Colon (tissue), 2 donors: Measurements from ENCODE around the gene CORO1C.

ENCODE experiments used
- FAIRE-seq: peaks from 2 replicates; lab custom pipeline; 2012; peaks lifted over from hg19 to GRCh38; lab: Jason Lieb, UNC
- donor health status: control.
- donor health status: control.

The CORO1C gene

GRCh38 chr12:108696111-108696995, 35.0 kb downstream of the CORO1C start:
- no peak for FAIRE-seq

- FAIRE-seq: no peak
These were observed 36.5 kb downstream of the CORO1C start for GRCh38 chr12:108694812-108695278.

- FAIRE-seq: no peak
These were observed 37.6 kb downstream of the CORO1C start for GRCh38 chr12:108693751-108694150.

DNA sequence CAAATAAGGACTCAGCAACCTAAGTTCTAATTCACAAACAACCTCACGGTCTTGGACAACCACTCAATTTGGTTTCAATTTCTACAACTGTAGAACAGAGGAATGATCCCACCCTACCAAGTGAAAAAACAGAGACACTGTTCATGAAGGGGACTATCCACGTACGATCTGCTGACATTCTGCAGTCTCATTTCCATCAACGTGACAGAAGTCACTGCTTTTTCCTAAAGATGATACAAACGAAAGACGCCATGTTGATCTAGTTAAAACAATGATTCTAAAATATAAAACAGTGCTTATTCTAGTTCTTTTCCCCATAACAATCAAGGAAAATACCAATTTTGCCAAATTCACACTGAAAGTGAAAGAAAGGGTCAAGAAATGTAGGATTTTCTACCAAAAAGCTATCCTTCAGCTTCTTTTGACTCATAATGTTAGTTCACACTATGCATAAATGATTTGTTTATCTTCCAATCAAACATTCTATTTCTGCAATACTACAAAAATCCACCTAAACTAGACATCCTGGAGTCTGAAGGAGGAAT, 38.1 kb downstream of the CORO1C start:
- no peak for FAIRE-seq

GRCh38 chr12:108691998-108692808, 39.1 kb downstream of the CORO1C start:
- no peak for FAIRE-seq

DNA sequence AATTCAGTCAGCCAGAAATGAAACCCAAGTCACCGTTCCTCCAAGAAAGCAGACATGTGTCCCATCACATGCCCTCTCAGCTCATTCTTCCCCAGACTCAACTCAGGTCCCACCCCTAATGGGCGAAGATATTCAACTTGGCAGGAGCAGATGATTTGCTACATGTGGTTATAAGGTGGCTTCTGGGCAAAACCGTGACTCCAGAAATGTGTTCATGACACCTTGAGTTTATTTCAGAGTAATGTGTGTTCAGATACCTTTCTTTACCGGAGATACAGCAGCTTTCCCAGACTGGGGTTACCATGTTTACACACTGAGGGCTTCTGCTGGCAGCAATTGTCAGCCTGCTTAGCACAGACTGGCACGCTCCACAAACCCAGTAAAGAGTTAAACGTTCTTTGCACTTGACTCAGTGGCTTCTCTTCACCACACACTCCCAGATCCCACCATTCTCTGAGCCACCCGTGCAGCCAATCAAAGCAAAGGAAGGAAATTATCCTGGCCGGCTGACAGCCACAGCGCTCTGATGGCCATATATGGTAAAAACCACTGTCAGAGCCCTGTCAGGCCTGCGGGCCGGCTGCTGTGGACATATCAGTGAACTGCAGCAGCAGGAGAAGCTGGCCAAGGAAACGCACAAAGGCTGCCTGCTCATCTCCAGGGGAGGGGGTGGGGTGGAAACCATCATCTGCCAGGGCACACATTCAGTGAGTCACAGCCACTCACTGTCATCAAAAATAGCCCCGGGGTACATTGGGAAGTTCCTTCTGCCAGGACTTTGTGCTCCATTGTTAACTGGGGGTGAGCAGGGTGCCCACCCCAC, 39.9 kb downstream of the CORO1C start:
- FAIRE-seq: no peak

DNA sequence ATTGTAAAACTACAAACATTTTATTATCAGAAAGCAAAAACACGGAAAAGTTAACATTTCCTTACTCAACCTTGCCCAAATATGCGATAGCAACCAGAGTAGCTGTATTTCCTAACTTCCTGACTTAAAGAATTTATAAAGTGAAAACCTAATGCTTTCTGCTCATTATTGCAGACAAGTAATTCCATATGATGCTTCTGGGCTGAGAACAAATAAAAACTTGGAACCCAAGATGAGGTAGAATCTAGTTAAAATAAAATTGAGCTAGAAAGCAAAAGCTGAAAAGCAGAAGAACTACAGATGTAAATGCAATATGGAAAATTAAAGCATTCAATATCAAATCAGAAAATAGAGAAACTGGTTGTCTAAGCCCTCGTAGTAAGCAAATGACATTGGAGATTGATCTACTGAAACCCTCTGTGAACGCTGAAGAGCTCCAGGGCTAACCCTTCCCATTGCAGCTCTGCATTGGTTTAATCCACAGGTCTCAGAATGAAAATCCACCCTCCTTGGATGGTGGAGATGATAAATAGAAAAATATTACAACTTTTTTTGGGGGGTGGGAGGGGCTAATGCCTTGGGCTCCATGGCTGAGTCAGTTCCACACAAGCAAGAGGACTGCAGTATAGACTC, 40.7 kb downstream of the CORO1C start:
- FAIRE-seq: no peak

GRCh38 chr12:108690191-108690518, 41.2 kb downstream of the CORO1C start:
- FAIRE-seq: no peak

DNA sequence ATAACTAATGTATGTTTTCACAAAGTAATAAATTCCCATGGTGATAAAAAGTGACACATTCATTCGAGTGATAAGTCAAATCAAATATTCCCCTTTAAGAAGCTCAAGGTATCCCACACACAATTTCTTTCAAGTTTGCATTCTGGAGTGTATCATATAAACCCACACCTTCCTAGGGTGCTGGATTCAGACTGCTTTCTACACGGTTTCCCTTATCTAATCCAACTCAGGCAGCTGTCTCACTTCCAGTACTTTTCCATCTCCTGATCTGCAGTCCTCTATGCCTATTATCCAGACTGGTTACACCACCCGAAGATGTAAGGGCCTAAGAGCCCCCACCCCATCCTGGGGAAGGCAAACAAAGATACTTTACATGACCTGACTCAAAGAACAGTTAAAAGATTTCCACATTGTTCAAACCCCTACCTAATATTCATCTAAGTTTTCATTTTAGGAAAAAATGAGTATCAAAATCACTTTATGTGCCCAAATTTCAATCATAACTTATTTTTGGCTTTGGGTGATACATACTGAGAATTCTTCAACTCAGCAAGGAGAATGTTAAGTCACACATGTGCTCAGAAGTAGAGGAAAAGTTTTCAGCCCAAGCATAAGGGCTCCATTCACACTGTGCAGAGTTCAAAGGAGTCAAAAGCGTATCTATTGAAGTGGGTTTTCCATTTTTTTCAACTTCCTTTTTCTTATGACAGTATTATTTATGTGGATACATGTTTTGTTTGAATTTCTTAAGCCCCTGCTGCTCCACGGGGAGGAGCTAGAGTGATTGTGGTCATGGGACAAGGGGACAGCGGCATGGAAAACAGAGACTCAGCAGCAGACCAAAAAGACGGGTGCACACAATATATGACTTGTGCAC, 41.8 kb downstream of the CORO1C start:
- no peak for FAIRE-seq

DNA sequence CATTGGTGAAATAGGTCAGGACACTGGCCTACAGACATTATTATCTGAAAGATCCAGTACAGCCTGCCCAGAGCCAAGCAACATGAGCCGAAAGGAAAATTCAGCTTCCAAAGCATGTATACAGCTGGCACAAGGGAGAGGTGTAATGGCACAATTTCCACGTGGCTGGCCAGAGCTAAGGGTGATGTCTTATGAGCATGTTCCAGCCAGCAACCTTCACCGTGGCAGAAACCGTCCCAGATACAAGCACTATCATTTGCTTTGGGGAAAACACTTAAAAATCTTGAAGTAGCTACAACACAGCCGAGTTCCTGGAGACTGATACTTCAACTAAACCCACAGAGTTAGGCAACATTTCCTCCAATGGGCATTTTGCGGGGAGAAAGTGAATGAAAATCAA, 44.5 kb downstream of the CORO1C start:
- FAIRE-seq: no peak

DNA sequence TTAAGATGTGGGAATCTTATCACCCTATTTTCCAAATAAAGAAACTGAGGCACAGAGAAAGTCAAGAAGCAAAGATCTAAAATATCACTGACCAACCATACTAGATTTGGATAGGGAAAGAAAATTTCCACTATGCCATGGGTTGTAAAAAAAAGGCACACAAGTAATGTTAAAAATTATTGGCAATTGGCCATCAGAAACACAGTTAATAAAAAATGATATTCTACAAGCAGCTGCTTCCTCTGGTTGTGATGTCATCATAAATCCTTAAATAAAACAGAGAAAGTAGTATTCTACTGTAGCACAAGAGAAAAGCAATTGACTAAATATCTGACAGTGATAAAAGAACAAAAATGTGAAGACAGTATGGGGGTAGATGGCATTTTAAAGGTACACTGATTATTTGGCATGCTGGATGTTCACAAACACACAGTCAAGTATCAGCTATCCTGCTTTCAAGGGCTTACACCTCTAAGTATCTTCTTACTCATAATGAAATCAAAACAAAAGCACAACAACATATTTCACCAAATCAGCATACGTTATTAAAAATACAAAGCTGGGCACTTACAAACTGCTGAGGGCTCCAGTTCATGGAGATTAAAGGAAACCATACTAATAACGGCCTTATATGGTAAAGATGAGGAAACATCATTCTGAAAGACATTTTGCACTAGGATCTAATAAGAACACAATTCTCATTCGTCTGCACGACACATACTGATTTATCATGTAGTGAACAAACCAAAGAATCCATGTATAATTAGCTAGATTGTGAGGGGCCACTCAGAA, 45.7 kb downstream of the CORO1C start:
- no peak for FAIRE-seq

- FAIRE-seq: no peak
These were observed 47.3 kb downstream of the CORO1C start for GRCh38 chr12:108683906-108684556.

DNA sequence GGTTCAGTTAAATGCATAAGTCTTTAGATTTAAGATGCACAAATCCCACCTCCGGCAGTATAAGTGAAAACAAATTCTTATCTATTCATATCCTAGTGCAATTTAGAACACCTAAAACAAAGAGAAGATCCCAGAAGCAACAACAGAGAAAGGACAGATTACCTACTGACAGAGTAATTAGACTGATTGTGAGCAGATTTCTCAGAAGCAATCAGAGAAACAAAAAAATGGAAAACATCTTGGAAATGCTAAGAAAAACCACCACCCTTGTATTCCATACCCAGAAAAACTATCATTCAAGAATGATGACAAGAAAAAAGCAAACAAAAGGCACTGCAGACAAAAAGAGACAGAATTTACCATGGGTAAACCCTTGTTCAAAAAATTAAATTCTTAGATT, 50.0 kb downstream of the CORO1C start:
- no peak for FAIRE-seq

- FAIRE-seq: no peak
These were observed 52.1 kb downstream of the CORO1C start for GRCh38 chr12:108679106-108679681.

- FAIRE-seq: no peak
These were observed 53.1 kb downstream of the CORO1C start for GRCh38 chr12:108678104-108678730.

DNA sequence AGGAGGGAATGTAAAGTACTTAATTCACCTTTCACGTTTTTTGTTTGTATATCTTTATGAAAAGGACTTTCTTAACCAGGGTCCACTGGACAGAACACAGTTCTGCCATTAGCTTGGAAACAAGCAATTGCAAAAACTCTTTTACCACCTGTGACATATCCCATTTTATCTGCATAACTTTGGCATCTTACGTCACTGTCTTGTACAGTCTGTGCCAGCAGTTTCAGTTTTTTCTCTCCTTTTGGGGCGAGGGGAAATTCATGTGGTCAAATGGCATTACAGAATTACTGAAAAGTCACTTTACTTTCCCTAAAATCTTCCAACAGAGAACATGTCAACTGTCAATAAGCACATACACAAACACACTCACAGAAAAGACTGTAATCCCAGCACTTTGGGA, 53.9 kb downstream of the CORO1C start:
- FAIRE-seq: no peak

DNA sequence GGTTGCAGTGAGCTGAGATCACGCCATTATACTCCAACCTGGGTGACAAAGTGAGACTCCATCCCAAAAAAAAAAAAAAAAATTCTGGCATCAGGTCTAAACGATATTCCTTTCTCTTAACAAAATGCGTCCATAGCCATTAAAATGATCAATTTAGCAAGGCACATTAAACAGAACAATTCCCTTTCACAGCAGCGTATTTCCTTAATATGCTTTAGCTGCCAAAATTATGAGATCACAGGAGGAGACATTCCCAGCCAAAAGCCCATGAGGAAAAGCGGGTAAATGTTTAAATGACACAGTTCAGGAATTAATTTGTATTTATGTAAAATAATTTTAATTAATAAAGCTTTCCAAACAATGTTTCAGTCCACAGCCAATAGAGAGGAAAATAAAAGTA, 54.6 kb downstream of the CORO1C start:
- FAIRE-seq: no peak

DNA sequence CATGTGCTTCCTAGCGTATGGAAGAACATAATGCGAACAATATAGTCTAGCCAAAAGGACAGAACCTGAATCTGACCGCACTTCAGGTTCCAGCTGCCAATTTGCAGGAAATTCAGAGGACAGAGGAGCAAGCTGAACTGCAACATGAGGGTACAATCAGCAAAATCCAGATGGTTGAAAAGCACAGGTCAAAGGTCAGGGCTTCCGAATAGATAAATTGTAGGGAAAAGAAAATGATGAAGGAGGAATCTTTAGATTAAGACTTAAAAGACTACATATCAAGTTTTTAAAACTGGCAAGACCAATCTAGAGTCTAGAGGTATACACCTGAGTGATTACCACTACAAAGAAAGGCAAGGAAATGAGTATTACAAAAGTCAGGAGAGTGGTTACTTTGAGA, 55.5 kb downstream of the CORO1C start:
- FAIRE-seq: no peak
